Measurements from ENCODE around the gene FADD.
A peak's percentile ranks its signal among the peaks of the same experiment; 100 is the strongest.
"Not testable (repeated sequence)": the region's sequence is repeated elsewhere in the genome, so short reads cannot be mapped to it uniquely, and the experiment has no call there.

Gene FADD

DNA sequence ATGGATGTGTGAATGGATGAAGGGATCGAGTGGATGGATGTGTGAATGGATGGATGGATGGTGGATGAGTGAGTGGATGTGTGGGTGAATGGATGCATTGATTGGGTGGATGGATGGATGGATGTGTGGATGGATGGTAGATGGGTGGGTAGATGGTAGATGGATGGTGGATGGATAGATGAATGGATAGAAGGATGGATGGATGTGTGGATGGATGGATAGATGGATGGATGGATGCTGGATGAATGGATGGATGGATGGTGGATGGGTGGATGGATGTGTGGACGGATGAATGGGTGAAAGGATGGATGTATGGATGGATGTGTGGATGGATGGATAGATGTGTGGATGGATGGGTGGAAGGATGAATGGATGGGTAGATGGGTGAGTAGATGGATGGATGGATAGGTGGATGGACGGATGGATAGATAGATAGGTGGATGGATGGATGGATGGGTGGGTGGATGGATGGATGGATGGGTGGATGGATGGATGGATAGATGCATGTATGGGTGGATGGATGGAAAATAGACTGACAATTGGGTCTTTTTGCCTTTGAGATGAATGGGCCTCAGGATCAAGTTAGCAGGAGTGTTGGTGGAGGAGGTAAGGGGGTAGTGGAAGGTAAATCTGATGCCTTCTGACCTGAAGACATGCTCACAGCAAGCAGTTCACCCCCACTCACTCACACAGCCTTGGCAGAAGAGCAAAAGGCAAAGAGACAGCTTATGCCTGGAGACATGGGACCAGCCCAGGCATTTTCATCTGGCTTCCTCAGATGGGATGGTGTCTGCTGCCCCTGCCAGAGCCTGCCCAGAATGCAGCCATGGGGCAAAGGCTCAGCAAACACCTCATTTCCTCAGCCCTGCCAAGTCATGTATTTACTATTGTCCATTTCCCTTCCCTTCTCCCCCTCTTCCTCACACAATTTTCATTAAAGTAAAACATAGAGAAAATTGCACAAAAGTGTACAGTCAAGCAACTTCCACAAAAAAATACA lies 8.0 kb upstream of the FADD start:
- Histone ChIP-seq H3K36me3 (ENCODE audit: control insufficient read depth in 1 of 2, insufficient read depth in 2 of 2, low read length in 2 of 2) (no peaks in the 10 kb centered on the region), H3K27ac (ENCODE audit: low read length) (no peak overlapping the region), H3K4me3 (ENCODE audit: low read depth in 1 of 2, low read length in 2 of 2) (no peak overlapping the region), H3K9me3 (ENCODE audit: control insufficient read depth in 1 of 2, low read length in 2 of 2) (no peaks in the 10 kb centered on the region), H3K4me1 (ENCODE audit: control insufficient read depth in 1 of 2, insufficient read depth in 2 of 2, low read length in 2 of 2) (no peaks in the 10 kb centered on the region), H3K27me3 (ENCODE audit: low read depth, low read length) (peaks cover 5% of the 10 kb centered on the region)

DNA sequence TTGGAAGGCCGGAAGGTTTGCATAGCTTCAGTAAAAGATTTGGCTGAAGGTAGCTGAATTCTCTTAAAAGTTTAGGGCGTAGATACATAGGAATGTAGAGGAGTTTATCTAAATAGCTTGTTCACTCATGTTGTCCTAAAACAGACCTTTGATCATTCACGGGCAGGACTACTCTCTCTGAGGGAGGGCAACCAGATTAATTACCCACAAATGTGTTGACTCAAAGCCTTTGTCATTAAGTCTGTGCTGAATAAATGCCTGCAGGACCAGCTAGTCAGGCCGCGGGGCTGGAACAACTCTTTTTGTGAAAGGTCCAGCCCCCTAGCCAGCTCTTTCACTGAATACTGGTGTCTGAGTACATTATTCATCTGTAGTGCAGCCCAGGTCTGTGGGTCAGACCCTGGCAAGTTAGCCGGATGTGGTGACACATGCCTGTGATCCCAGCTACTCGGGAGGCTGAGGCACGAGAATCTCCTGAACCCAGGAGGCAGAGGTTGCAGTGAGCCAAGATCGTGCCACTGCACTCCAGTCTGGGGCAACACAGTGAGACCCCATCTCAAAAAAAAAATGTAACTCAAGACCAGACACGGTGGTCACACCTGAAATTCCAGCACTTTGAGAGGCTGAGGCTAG lies 2.8 kb upstream of the FADD start:
- Histone ChIP-seq H3K36me3 (ENCODE audit: control insufficient read depth in 1 of 2, insufficient read depth in 2 of 2, low read length in 2 of 2) (peaks cover 0 to 7% of the 10 kb centered on the region in 2 donors), H3K4me3 (ENCODE audit: low read depth in 1 of 2, low read length in 2 of 2) (no peak overlapping the region), H3K9me3 (ENCODE audit: control insufficient read depth in 1 of 2, low read length in 2 of 2) (no peaks in the 10 kb centered on the region), H3K4me1 (ENCODE audit: control insufficient read depth in 1 of 2, insufficient read depth in 2 of 2, low read length in 2 of 2) (peaks cover 9 to 21% of the 10 kb centered on the region in 2 donors), H3K27me3 (ENCODE audit: low read depth, low read length) (no peaks in the 10 kb centered on the region), H3K27ac (ENCODE audit: low read length) (no peak overlapping the region)

DNA sequence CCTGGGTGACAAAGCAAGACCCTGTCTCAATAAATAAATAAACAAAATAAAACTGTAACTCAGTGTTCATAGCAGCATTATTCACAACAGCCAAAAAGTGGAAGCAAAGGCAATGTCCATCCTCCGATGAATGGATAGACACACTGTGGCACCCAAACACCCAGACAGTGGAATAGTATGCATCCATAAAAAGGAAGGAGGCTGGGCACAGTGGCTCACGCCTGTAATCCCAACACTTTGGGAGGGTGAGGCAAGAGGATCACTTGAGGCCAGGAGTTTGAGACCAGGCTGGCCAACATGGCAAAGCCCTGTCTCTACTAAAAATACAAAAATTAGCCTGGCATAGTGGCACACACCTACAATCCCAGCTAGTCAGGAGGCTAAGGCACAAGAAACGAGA lies 2.0 kb upstream of the FADD start:
- H3K36me3 ChIP-seq (ENCODE audit: control insufficient read depth in 1 of 2, insufficient read depth in 2 of 2, low read length in 2 of 2); H3K27ac ChIP-seq (ENCODE audit: low read length); H3K27me3 ChIP-seq (ENCODE audit: low read depth, low read length); H3K9me3 ChIP-seq (ENCODE audit: control insufficient read depth in 1 of 2, low read length in 2 of 2); H3K4me3 ChIP-seq (ENCODE audit: low read depth in 1 of 2, low read length in 2 of 2): not testable (repeated sequence)
- peaks cover 9 to 23% of the 10 kb centered on the region in 2 donors for H3K4me1 ChIP-seq (ENCODE audit: control insufficient read depth in 1 of 2, insufficient read depth in 2 of 2, low read length in 2 of 2)

DNA sequence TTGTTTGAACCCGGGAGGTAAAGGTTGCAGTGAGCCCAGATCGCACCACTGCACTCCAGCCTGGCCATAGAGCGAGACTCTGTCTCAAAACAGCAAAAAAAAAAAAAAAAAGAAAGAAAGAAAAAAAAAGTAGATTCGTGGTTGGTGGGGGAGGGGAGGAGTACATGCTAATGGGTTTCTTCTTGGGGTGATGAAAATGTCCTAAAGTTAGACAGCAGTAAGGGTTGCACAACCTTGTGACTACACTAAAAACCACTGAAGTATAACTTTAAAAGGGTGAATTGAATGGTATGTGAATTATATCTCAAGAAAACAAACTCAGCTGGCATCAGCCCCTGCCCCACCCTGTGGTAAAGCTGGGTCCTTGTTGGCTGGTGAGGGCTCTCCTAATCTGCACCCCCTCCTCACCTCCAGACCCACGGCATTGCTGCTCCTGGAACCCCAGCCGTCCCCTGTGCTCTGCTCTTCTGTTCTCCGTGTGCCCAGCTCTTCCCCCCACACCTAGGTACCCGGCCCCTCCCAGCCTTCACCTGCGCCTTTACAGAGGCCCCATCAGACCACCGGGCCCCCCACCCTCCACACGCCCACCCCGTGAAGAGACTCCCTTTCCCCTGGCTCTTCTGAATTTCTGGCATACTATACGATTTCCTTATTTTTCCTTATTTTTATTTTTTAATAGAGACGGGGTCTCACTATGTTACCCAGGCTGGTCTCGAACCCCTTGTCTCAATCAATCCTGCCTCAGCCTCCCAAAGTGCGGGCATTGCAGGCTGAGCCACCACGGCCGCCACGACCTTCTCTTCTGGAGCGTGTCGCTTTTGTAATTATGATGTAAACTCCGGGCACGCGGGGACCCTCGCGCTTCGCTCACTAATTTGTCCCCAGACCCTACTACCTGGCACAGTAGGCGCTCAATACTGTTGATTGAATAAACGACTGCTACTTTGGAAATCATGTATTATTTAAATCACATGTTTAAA lies 924 bp upstream of the FADD start:
- no peaks in the 10 kb centered on the region for H3K27me3 ChIP-seq (ENCODE audit: low read depth, low read length)
- no peaks in the 10 kb centered on the region for H3K9me3 ChIP-seq (ENCODE audit: control insufficient read depth in 1 of 2, low read length in 2 of 2)
- peak overlapping the region; percentile 49 for H3K27ac ChIP-seq (ENCODE audit: low read length)
- H3K4me3 ChIP-seq (ENCODE audit: low read depth in 1 of 2, low read length in 2 of 2): peak overlapping the region; percentile 89 to 97
- peaks cover 13 to 20% of the 10 kb centered on the region in 2 donors for H3K36me3 ChIP-seq (ENCODE audit: control insufficient read depth in 1 of 2, insufficient read depth in 2 of 2, low read length in 2 of 2)
- H3K4me1 ChIP-seq (ENCODE audit: control insufficient read depth in 1 of 2, insufficient read depth in 2 of 2, low read length in 2 of 2): peaks cover 9 to 23% of the 10 kb centered on the region in 2 donors

DNA sequence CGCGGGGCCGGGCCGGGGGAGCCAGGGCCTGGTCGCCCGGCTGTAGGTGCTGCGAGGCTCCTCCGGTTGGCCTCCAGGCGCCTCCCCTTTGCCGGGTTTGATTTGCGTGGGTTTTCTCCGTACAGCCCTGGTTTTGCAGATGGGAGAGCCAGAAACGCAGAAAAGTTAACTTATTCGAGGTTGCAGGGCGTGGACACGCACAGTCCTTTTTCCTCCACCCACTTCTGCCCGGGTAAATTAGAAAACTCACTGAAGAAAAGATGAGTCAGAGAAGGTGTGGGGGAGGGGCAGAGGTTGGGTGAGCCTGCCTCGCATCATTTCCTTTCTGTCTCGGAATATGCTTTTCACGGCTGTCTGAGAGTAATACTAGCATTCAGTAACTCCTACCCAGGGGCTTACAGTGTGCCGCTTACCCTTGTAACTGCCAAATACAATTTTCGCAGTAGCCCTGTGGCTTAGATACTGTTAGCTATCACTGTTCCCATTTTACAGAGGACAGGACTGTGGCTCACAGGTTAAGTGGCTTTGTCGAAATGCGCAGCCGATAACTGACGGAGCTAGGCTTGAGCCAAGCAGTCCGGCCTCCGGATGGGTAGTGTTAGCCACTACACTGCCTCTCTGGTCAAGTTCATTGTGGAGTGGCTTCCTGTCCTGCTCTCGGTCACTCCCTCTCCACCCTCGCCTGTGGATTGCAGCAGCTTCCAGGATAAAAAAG lies 812 bp downstream of the FADD start:
- Histone ChIP-seq H3K9me3 (ENCODE audit: control insufficient read depth in 1 of 2, low read length in 2 of 2) (no peaks in the 10 kb centered on the region), H3K27me3 (ENCODE audit: low read depth, low read length) (no peaks in the 10 kb centered on the region), H3K27ac (ENCODE audit: low read length) (peak overlapping the region; percentile 98), H3K4me1 (ENCODE audit: control insufficient read depth in 1 of 2, insufficient read depth in 2 of 2, low read length in 2 of 2) (peaks cover 9 to 23% of the 10 kb centered on the region in 2 donors), H3K4me3 (ENCODE audit: low read depth in 1 of 2, low read length in 2 of 2) (peak overlapping the region; percentile 89 to 97), H3K36me3 (ENCODE audit: control insufficient read depth in 1 of 2, insufficient read depth in 2 of 2, low read length in 2 of 2) (peaks cover 18 to 37% of the 10 kb centered on the region in 2 donors)

DNA sequence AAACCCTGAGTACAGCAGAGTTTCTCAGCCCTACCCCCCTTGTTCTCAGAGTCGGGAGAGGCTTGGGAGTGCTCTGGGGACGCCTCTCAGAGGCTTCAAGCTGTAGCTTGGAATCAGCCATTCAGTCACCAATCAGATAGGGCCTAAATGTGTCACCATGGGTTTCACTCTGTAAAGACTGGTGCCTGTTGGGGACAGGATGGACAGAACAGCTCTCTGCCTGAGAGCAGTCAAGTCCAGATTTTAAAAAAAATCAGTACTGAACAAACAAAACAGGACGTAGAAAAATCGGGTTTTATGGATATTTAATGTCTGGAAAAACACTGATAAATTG lies 1.3 kb downstream of the FADD start:
- Histone ChIP-seq H3K4me3 (ENCODE audit: low read depth in 1 of 2, low read length in 2 of 2) (peak overlapping the region; percentile 89 to 97), H3K9me3 (ENCODE audit: control insufficient read depth in 1 of 2, low read length in 2 of 2) (no peaks in the 10 kb centered on the region), H3K27ac (ENCODE audit: low read length) (peak overlapping the region; percentile 98)

DNA sequence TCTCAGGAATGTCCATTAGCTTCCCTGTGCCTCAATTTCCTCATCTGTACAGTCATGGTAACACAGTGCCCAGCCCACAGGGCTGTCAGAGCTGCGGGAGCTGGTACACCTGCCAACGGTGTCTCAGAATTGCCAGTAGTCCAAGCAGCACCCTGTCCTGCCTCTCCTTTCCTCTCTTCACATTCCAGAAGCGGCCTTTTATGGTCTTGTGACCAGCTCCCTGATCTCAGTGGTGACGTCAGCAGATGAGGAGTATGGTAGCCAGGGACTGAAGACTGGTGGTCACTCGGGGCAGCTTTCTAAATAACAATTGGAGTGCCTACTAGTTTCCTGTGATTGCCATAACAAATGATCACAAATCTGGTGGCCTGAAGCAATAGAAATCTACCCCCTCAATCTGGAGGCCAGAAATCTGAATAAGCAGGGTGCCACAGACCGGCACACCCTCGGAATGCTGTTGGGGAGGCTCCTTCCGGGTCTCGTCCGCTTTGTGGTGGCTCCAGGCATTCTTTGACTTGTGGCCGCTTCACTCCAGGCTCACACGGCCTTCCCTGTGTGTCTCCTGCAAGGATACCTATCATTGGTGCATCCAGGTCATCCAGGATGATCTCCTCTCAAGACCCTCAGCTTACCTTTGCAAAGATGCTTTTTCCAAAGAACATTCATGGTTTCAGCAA lies 2.1 kb downstream of the FADD start:
- Histone ChIP-seq H3K27me3 (ENCODE audit: low read depth, low read length) (no peaks in the 10 kb centered on the region), H3K4me3 (ENCODE audit: low read depth in 1 of 2, low read length in 2 of 2) (peak overlapping the region in 1 of 2 donors; percentile 97), H3K27ac (ENCODE audit: low read length) (no peak overlapping the region), H3K36me3 (ENCODE audit: control insufficient read depth in 1 of 2, insufficient read depth in 2 of 2, low read length in 2 of 2) (peaks cover 18 to 44% of the 10 kb centered on the region in 2 donors), H3K9me3 (ENCODE audit: control insufficient read depth in 1 of 2, low read length in 2 of 2) (no peaks in the 10 kb centered on the region), H3K4me1 (ENCODE audit: control insufficient read depth in 1 of 2, insufficient read depth in 2 of 2, low read length in 2 of 2) (peaks cover 9 to 23% of the 10 kb centered on the region in 2 donors)

More for the DNA sequence above, 1.3 kb downstream of the FADD start:
- H3K4me1 ChIP-seq (ENCODE audit: control insufficient read depth in 1 of 2, insufficient read depth in 2 of 2, low read length in 2 of 2): peaks cover 9 to 23% of the 10 kb centered on the region in 2 donors
- peaks cover 18 to 42% of the 10 kb centered on the region in 2 donors for H3K36me3 ChIP-seq (ENCODE audit: control insufficient read depth in 1 of 2, insufficient read depth in 2 of 2, low read length in 2 of 2)
- no peaks in the 10 kb centered on the region for H3K27me3 ChIP-seq (ENCODE audit: low read depth, low read length)

DNA sequence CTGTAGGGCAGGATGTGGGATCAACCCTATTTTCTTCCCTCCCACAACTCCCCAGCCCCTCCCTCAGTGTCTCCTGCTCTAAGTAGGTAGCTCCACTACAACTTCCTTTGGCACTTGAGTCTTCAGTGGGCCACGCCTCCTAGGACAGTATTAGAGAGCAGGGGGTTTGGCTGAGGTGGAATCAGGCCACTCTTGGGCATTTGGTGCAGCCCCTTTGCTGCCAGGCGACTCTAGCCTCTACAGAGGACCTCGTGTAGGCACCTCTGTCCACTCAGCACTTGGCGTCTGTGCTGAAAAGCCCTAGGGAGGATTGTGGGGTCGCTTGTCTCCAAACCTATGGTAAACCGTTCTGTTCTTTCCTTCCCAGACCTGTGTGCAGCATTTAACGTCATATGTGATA lies 2.7 kb downstream of the FADD start:
- H3K27ac ChIP-seq (ENCODE audit: low read length): no peak overlapping the region

DNA sequence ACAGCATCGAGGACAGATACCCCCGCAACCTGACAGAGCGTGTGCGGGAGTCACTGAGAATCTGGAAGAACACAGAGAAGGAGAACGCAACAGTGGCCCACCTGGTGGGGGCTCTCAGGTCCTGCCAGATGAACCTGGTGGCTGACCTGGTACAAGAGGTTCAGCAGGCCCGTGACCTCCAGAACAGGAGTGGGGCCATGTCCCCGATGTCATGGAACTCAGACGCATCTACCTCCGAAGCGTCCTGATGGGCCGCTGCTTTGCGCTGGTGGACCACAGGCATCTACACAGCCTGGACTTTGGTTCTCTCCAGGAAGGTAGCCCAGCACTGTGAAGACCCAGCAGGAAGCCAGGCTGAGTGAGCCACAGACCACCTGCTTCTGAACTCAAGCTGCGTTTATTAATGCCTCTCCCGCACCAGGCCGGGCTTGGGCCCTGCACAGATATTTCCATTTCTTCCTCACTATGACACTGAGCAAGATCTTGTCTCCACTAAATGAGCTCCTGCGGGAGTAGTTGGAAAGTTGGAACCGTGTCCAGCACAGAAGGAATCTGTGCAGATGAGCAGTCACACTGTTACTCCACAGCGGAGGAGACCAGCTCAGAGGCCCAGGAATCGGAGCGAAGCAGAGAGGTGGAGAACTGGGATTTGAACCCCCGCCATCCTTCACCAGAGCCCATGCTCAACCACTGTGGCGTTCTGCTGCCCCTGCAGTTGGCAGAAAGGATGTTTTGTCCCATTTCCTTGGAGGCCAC lies 3.3 kb downstream of the FADD start:
- Histone ChIP-seq H3K36me3 (ENCODE audit: control insufficient read depth in 1 of 2, insufficient read depth in 2 of 2, low read length in 2 of 2) (peaks cover 18 to 44% of the 10 kb centered on the region in 2 donors), H3K27ac (ENCODE audit: low read length) (no peak overlapping the region), H3K27me3 (ENCODE audit: low read depth, low read length) (no peaks in the 10 kb centered on the region), H3K4me1 (ENCODE audit: control insufficient read depth in 1 of 2, insufficient read depth in 2 of 2, low read length in 2 of 2) (peaks cover 9 to 23% of the 10 kb centered on the region in 2 donors), H3K4me3 (ENCODE audit: low read depth in 1 of 2, low read length in 2 of 2) (no peak overlapping the region), H3K9me3 (ENCODE audit: control insufficient read depth in 1 of 2, low read length in 2 of 2) (no peaks in the 10 kb centered on the region)

More for the DNA sequence above, 2.7 kb downstream of the FADD start:
- Histone ChIP-seq H3K36me3 (ENCODE audit: control insufficient read depth in 1 of 2, insufficient read depth in 2 of 2, low read length in 2 of 2) (peaks cover 18 to 44% of the 10 kb centered on the region in 2 donors), H3K9me3 (ENCODE audit: control insufficient read depth in 1 of 2, low read length in 2 of 2) (no peaks in the 10 kb centered on the region), H3K27me3 (ENCODE audit: low read depth, low read length) (no peaks in the 10 kb centered on the region), H3K4me1 (ENCODE audit: control insufficient read depth in 1 of 2, insufficient read depth in 2 of 2, low read length in 2 of 2) (peaks cover 9 to 23% of the 10 kb centered on the region in 2 donors), H3K4me3 (ENCODE audit: low read depth in 1 of 2, low read length in 2 of 2) (no peak overlapping the region)

All from muscle layer of duodenum (tissue), 2 donors.